GM18517 (cell line): ENCODE results near the gene SYNPO.

Experiments
- ATAC-seq: cut with Tn5 transposase; IDR thresholded peaks from one replicate; pipeline ENCODE4 v1.9.1; 2021; ENCODE audit warnings: mild to moderate bottlenecking, moderate library complexity; ENCODE audit not compliant: unreplicated experiment

The SYNPO gene

GRCh38 chr5:150640311-150641005 lies at the start of gene SYNPO:
Gene SYNPO, plus strand, starts transcription at chr5:150640660. Its CDS starts 7,616 bp downstream, at chr5:150648276.
- ATAC-seq = no peak

- ATAC-seq = no peak
These were observed 49.3 kb upstream of the SYNPO start for GRCh38 chr5:150590979-150591695.

- no peak for ATAC-seq
These were observed 46.9 kb upstream of the SYNPO start for GRCh38 chr5:150593593-150593992.

- no peak for ATAC-seq
These were observed 46.5 kb upstream of the SYNPO start for GRCh38 chr5:150593996-150594395.

GRCh38 chr5:150595466-150596031 lies 44.9 kb upstream of the SYNPO start:
- ATAC-seq = no peak

GRCh38 chr5:150596313-150596712 lies 44.1 kb upstream of the SYNPO start:
- no peak for ATAC-seq

GRCh38 chr5:150596826-150597225 lies 43.6 kb upstream of the SYNPO start:
- no peak for ATAC-seq

GRCh38 chr5:150598006-150598405 lies 42.5 kb upstream of the SYNPO start:
- ATAC-seq = no peak

- no peak for ATAC-seq
These were observed 41.6 kb upstream of the SYNPO start for GRCh38 chr5:150598821-150599273.

- no peak for ATAC-seq
These were observed 41.2 kb upstream of the SYNPO start for GRCh38 chr5:150599281-150599680.

- no peak for ATAC-seq
These were observed 40.4 kb upstream of the SYNPO start for GRCh38 chr5:150599917-150600511.

- ATAC-seq = no peak
These were observed 39.6 kb upstream of the SYNPO start for GRCh38 chr5:150600616-150601490.

- ATAC-seq = no peak
These were observed 38.7 kb upstream of the SYNPO start for GRCh38 chr5:150601491-150602345.

GRCh38 chr5:150603052-150603451 lies 37.4 kb upstream of the SYNPO start:
- no peak for ATAC-seq

- ATAC-seq = no peak
These were observed 37.0 kb upstream of the SYNPO start for GRCh38 chr5:150603491-150603890.

- no peak for ATAC-seq
These were observed 36.5 kb upstream of the SYNPO start for GRCh38 chr5:150604010-150604409.

- ATAC-seq = no peak
These were observed 35.5 kb upstream of the SYNPO start for GRCh38 chr5:150604894-150605440.

- ATAC-seq = no peak
These were observed 34.9 kb upstream of the SYNPO start for GRCh38 chr5:150605546-150605945.

- ATAC-seq = no peak
These were observed 34.0 kb upstream of the SYNPO start for GRCh38 chr5:150606476-150606875.
